Stimulated activated CD4-positive, alpha-beta T cell treated with anti-CD3 and anti-CD28 coated beads, Interleukin-12 subunit alpha, Interleukin-12 subunit beta, amount 100 ng/mL, for 4 hours (primary cell): Measurements from ENCODE around the gene SMIM13.

ENCODE experiments used
- DNase-seq: peaks from one replicate; pipeline ENCODE4 v3.0.0-alpha.2; 2020

SMIM13 gene

GRCh38 chr6:11123978-11124377, 30.3 kb downstream of the SMIM13 start:
- DNase-seq = no peak

- no peak for DNase-seq
These were observed 33.2 kb downstream of the SMIM13 start for GRCh38 chr6:11126876-11127275.

GRCh38 chr6:11128608-11129007, 35.0 kb downstream of the SMIM13 start:
- DNase-seq = no peak

GRCh38 chr6:11129908-11130565, 36.4 kb downstream of the SMIM13 start:
- no peak for DNase-seq

GRCh38 chr6:11130605-11131004, 37.0 kb downstream of the SMIM13 start:
- no peak for DNase-seq

- DNase-seq = no peak
These were observed 38.7 kb downstream of the SMIM13 start for GRCh38 chr6:11132194-11132888.

GRCh38 chr6:11133281-11133680, 39.6 kb downstream of the SMIM13 start:
- DNase-seq = no peak

GRCh38 chr6:11136809-11137208, 43.2 kb downstream of the SMIM13 start:
- no peak for DNase-seq

- DNase-seq = no peak
These were observed 45.7 kb downstream of the SMIM13 start for GRCh38 chr6:11139051-11139960.

- DNase-seq = no peak
These were observed 46.4 kb downstream of the SMIM13 start for GRCh38 chr6:11140056-11140455.

- DNase-seq = no peak
These were observed 47.7 kb downstream of the SMIM13 start for GRCh38 chr6:11141295-11141694.

- no peak for DNase-seq
These were observed 48.8 kb downstream of the SMIM13 start for GRCh38 chr6:11142296-11143027.

GRCh38 chr6:11143394-11144371, 50.0 kb downstream of the SMIM13 start:
- DNase-seq = no peak

- peak; percentile 72 for DNase-seq
These were observed 50.8 kb downstream of the SMIM13 start for GRCh38 chr6:11144393-11144851.

GRCh38 chr6:11146117-11146826, 52.6 kb downstream of the SMIM13 start:
- no peak for DNase-seq

- DNase-seq = no peak
These were observed 55.9 kb downstream of the SMIM13 start for GRCh38 chr6:11149551-11149950.

GRCh38 chr6:11151488-11151887, 57.9 kb downstream of the SMIM13 start:
- no peak for DNase-seq

- no peak for DNase-seq
These were observed 58.9 kb downstream of the SMIM13 start for GRCh38 chr6:11152581-11152980.

- no peak for DNase-seq
These were observed 59.8 kb downstream of the SMIM13 start for GRCh38 chr6:11153447-11153846.

GRCh38 chr6:11155589-11155988, 62.0 kb downstream of the SMIM13 start:
- no peak for DNase-seq

GRCh38 chr6:11160199-11160598, 66.6 kb downstream of the SMIM13 start:
- DNase-seq = no peak
